HFF-Myc (cell line): ENCODE results near the gene GDF15.
A peak's percentile ranks its signal among the peaks of the same experiment; 100 is the strongest.
"Not testable (repeated sequence)": the region's sequence is repeated elsewhere in the genome, so short reads cannot be mapped to it uniquely, and the experiment has no call there.

Experiments used
- DNase-seq: peaks from one replicate; pipeline ENCODE4 v3.0.0-alpha.2; 2011; ENCODE audit warnings: low read depth; ENCODE audit errors: extremely low read depth
- H3K4me3 ChIP-seq: replicated peaks from 2 replicates; pipeline ENCODE4 v1.5.1; 2011; ENCODE audit warnings: low read depth, mild to moderate bottlenecking, control low read depth, low read length
- TF ChIP-seq, protein P1 (sequence below): IDR thresholded peaks from 2 replicates; pipeline ENCODE4 v1.5.1; 2012; ENCODE audit warnings: mild to moderate bottlenecking, low read depth, low read length, control low read depth; ENCODE audit errors: missing control alignments

Gene GDF15

GRCh38 chr19:18392926-18393325 lies 7.0 kb downstream of the GDF15 start:
- no peak overlapping the region for H3K4me3 ChIP-seq
- DNase-seq, result no peak
- TF ChIP-seq, protein P1, sequence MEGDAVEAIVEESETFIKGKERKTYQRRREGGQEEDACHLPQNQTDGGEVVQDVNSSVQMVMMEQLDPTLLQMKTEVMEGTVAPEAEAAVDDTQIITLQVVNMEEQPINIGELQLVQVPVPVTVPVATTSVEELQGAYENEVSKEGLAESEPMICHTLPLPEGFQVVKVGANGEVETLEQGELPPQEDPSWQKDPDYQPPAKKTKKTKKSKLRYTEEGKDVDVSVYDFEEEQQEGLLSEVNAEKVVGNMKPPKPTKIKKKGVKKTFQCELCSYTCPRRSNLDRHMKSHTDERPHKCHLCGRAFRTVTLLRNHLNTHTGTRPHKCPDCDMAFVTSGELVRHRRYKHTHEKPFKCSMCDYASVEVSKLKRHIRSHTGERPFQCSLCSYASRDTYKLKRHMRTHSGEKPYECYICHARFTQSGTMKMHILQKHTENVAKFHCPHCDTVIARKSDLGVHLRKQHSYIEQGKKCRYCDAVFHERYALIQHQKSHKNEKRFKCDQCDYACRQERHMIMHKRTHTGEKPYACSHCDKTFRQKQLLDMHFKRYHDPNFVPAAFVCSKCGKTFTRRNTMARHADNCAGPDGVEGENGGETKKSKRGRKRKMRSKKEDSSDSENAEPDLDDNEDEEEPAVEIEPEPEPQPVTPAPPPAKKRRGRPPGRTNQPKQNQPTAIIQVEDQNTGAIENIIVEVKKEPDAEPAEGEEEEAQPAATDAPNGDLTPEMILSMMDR, result no peak

GRCh38 chr19:18393836-18394235 lies 7.9 kb downstream of the GDF15 start:
- DNase-seq, result no peak
- TF ChIP-seq, protein P1, result no peak
- H3K4me3 ChIP-seq, result no peak overlapping the region

DNA sequence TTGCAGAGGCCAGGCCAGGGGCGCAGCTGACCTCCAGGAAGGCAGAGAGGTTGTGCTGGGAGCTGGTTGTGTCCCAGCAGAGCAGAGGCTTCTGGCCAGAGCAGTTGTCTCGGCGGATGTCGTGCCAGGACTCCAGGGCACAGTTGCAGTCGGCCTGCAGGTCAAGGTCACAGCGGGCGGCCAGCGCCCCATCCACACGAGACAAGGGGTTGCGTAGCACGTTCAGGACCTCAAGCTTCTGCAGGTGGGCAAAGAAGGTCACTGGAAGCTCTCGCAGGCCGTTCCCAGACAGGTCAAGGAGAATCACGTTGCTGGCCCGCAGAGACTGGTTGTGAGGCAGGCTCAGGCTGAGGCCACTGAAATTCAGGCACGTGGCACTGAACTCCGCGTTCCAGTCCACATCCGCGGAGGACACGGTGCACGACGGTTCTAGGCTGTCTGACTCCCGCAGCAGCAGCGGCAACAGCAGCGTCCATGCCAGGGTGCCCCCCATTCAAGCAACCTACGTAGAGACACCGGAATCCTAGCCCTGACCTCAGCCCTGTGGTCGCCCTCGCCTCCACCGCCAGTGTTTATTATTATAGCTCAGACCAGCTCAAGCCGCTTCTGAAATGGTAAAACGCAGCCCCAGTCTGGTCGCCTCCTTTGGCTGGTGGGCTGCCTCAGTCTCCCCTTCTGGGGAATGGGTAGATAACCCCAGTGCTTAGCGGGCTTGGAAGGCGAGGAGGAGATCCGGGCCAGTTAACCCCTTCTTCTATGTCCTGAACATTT lies 10.7 kb downstream of the GDF15 start:
- no peak overlapping the region for H3K4me3 ChIP-seq
- DNase-seq, result no peak
- TF ChIP-seq, protein P1, result no peak

- TF ChIP-seq, protein P1, result no peak
- no peak for DNase-seq
- H3K4me3 ChIP-seq, result no peak within 1 kb of the TSS
Observed at GRCh38 chr19:18397242-18398202, 11.6 kb downstream of the GDF15 start, which contains the start of gene LRRC25. Gene LRRC25, minus strand, starts transcription at chr19:18397622. Its CDS starts 659 bp downstream, at chr19:18396963.

DNA sequence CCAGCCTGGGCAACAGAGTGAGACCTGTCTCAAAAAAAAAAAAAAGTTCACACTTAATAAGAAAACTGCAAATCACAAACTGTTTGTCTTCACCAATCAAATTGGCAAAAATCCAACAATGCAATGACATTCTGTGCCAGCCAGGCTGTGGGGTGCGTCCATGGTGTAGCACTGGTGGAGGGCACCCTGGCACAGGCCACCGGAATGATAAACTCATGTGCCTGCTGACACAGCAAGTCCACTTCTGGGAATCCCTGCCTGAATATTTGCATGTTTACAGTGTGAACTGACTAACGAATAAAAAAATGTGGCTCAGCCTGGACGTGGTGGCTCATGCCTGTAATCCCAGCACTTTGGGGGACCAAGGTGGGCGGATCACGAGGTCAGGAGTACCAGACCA lies 13.1 kb downstream of the GDF15 start:
- H3K4me3 ChIP-seq, result no peak overlapping the region
- TF ChIP-seq, protein P1, result no peak
- DNase-seq, result no peak

DNA sequence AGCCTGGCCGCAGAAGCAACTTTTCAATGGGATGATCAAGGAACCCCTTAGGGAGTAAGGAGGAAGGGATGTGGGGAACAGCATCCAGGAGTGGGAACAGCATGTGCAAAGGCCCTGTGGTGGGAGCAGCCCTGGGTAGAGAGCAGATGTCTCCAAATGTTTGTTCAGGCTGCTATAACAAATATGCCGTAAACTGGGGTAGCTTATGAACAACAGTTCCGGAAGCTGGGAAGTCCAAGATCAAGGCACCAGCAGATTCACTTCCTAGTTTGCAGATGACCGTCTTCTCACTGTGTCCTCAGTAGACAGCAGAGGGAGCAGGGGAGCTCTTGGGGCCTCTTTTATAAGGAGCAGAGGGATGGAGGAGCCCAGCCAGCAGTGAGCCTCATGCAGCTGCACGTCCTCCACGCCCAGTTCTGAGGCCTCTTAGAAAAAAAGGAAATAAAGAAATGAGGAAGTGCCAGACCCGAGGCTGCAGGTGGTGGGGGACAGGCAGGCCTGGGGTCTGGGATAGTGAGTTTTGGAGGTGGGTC lies 15.7 kb downstream of the GDF15 start:
- no peak for DNase-seq
- TF ChIP-seq, protein P1, result peak; percentile 56
- no peak overlapping the region for H3K4me3 ChIP-seq

GRCh38 chr19:18402455-18403248 lies 16.7 kb downstream of the GDF15 start:
- not testable (repeated sequence) for DNase-seq

GRCh38 chr19:18405754-18406153 lies 19.8 kb downstream of the GDF15 start:
- H3K4me3 ChIP-seq, DNase-seq: not testable (repeated sequence)

More at GRCh38 chr19:18402455-18403248, 16.7 kb downstream of the GDF15 start:
- H3K4me3 ChIP-seq, result not testable (repeated sequence)
